HTERT RPE-1 (cell line): ENCODE results near the gene CSNK1A1.
"Not testable (repeated sequence)": the region's sequence is repeated elsewhere in the genome, so short reads cannot be mapped to it uniquely, and the experiment has no call there.

Source experiments
- in situ Hi-C: fragments of 300-500 bp; cut with MboI; formaldehyde crosslinking; loops from 4 replicates; pipeline ENCODE4 v1.14.3; 2020; ENCODE audit warnings: low sequenced_read_pairs

Gene CSNK1A1

DNA sequence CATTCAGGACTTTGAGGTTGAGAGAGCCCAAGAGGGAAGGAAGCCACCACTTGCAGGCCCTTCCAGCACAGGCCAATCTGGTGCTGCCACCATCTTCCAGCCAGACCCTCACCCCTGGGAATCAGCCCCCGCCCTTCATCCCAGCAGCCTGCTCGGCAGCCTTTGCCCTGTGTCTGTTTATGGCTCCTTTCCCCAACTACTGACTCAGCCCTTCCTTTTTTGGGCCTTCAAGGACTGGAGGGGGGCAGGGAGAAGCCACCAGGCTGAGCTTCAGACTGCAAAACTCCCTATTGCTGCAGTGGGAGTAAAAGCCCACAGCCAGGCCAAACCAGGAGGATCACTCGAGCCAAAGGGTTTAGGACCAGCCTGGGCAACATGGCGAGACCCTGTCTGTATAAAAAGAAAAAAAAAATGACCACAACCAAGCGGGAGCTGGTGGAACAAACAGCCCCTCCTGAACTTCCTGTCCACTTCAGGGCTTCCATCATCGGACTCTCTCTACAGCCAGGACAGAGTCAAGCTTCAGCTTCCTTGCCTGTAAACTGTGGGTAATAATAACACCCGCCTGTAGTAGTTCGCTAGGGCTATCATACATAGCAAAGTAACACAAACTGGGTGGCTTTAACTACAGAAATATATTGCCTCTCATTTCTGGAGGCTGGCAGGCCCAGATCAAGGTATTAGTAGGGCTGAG, 86.3 kb downstream of the CSNK1A1 start:
- in situ Hi-C loops = no loop called here

- in situ Hi-C loops = not testable (repeated sequence)
These were observed 89.3 kb downstream of the CSNK1A1 start for GRCh38 chr5:149461907-149462306.

DNA sequence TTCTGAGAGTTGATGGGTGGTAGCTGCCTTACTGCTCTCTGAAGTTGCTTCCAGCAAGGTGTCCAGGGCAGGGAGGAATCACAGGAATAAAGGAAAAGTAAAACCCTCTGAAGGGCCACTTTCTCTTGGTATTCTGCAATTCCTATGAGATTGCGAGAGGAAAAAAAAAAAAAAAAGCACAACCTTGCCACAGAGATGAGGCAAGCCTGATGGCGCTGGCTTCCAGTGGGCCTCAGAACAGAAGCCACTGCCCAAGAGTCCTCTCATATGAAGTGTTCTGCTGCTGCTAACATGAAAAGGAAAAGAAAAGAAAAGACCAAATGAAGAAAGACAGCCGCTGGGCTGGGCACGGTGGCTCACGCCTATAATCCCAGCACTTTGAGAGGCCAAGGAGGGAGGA, 91.3 kb downstream of the CSNK1A1 start:
- in situ Hi-C loops = no loop called here

DNA sequence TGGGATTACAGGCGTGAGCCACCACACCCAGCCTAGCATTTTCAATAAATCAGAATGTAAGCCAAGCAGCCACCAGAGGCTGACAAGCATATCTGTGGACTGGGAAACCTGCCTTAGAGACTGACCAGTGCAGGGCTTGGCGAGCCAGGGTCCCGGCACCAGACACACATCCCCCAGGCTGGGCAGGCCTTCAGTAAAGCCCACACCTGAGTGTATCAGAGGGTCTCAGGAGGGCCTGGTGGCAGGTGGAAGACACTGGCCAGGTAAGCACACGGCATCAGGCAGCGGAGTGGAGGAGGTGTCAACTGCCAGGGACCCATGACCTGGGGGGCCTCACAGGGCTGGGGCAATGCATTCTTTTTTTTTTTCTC, 93.9 kb downstream of the CSNK1A1 start:
- in situ Hi-C loops = no loop called here

DNA sequence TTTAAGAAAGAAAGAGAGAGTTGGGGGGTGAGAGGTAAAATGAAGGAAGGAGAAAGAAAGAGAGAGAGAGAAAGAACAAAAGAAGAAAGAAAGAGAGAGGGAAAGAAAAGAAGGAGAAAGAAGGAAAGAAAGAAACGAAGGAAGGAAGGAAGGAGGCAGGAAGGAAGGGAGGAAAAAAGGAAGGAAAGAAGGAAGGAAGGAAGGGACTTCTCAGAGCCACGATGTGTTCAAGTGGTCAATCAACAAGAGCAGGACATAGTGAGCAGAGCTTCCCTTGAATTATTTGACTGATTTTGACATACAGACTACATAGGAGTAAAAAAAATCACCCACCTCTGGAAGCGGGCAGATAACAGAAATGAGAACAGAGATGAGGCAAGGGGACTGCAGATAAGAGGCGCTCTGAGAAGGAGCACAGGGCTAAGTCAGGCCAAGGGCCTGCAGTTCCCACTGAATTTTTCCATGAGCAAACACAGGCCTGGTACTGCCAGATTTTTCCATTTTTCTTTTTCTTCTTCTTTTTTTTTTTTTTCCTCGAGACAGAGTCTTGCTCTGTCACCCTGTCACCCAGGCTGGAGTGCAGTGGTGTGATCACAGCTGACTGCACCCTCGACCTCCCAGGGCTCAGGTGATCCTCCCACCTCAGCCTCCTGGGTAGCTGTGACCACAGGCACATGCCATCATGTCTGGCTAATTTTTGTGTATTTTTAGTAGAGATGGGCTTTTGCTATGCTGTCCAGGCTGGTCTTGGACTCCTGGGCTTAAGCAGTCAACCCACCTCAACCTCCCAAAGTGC, 94.4 kb downstream of the CSNK1A1 start:
- in situ Hi-C loops = no loop called here

DNA sequence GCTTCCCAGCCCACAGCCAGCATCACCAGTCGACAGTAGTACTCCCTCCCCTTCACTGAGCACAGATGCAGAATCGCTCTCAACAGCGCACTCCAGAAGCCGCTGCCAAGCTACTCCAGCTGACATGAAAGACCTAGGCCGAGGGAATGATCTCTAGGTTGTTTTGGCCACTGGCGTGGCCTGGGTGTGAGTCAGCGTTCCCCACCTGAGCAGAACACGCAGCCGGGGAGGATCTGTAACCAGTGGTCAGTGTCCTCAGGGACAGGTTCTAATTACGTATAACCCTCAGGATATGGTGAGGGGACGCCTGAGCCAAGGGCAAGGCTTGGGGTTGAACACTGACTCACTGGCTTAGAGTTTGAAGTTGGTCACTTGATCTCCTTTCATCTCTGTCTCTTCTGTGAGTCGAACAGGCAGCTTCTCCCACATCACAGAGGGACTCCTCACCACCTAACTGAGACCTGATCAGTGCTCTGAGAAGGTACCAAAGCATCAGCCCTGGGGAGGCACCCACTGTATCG, 95.3 kb downstream of the CSNK1A1 start:
- in situ Hi-C loops = no loop called here

DNA sequence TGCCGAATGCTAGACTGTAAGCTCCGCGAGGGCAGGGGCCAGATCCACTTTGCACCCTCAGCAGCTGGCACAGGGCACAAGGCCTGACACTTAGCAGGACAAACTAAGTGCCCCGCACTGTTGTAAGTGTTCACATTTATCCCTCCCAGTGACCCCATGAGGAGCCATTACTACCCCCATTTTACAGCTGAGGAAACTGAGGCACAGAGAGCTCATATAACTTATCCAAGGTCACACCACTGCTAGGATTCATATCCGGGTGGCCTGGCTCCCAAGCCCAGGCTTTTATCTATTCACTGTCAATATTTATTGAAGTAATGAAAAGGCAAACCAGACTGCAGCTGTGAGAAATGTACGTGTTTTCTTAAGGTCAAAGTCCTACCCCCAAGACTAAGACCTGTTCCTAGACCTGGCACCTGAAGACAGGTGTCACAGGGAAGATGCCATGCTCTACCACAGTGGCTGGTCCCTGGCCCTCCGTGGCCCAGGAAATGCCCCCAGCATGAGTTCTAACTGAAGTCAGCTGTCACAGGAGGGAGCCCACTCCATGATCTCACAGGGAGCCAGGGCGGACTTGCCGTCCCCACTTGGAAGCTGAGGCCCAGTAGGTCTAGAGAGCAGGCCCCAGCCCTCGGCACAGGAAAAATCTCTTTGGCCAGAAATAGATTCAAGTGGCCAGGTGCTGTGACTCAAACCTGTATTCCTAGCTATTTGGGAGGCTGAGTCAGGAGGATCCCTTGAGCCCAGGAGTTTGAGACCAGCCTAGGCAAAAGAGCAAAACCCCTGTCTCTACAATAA, 97.4 kb downstream of the CSNK1A1 start:
- in situ Hi-C loops = no loop called here

DNA sequence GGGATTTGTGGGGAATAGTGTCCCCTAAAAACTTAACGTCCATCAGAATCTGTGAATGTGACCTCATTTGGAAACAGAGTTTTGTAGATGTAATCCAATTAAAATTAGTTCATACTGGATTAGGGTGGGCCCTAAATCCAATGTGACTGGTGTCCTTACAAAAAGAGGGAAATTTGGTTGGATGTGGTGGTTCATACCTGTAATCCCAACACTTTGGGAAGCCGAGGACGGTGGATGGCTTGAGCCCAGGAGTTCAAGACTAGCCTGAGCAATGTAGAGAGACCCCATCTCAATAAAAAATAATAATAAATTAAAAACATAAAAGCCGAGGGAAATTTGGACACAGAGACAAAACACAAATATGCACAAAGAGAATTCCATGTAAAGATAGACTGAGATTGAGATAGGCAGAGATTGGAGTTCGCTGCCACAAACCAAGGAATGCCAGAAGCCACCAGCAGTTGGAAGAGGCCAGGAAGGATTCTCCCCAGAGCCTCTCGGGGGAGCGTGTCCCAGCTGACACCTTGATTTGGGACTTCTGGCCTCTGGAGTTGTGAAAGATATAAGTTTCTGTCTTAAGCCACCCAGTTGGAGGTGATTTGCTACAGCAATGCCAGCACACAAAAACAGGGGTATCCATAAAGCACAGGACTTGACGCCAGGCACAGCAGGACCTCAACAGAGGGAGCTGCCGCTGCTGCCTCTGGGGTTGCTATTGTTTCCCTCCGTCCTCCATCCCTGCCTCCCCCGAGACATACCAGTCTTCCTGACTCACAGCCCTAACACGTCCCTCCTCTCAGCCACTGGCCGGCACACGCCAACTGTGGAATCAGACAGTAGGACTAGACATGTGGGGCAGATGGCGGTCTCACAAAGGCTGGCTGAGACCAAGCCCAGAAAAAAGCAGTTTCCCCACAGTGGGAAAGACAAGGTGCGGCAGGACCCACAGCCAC, 98.3 kb downstream of the CSNK1A1 start:
- in situ Hi-C loops = no loop called here

DNA sequence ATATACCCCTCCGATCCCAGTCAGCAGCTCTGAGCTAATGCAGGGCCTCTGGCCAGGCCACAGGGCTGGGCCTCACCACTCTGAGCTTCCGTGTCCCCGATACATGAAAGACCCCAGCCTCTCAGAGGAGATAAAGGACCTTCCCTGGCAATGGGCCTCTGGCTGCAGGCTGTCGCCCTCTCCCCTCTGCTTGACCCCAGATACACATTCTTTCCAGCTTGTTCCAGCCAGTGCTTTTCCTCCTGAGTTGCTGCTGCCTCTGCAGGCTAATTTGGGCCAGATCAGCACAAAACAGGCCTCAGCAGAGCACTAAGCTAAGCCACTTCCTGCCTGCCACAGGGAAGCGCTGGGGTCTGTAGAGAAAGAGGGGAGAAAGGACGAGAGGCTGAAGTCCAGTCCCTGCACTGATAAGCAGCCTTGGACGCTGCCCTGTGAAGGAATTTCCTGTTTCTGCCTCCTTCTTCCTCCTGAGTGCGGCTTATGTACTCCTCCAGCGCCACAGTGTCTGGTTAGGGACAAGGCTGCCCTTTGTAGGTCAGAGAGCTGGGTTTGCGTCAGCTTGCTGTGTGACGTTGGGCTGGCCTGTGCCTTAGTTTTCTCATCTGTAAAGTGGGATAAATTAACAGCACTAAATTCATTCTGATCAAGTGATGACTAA, 99.1 kb downstream of the CSNK1A1 start:
- in situ Hi-C loops = no loop called here

DNA sequence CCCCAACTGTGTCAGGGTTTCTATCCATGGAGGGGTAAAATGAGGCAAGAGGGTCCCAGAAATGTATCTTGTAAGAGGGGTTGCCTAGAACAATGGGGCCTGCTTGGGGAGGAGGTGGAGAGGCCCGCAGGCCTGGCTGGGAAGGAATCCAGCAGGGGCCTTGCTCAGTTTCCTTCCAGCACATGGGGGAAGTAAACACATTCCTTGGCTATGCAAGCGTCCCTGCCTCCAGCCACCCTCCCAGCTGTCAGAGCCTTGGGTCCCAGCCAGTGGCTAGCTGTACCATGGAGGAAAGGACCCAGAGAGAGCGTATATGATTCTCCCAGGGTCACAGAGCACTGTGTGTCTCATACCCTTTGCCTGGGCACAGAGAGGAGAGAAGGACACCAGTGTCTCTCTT, 101.0 kb downstream of the CSNK1A1 start:
- in situ Hi-C loops = no loop called here

- in situ Hi-C loops = no loop called here
These were observed 102.2 kb downstream of the CSNK1A1 start for GRCh38 chr5:149448831-149449714.

GRCh38 chr5:149448431-149448830, 102.8 kb downstream of the CSNK1A1 start:
- in situ Hi-C loops = no loop called here

DNA sequence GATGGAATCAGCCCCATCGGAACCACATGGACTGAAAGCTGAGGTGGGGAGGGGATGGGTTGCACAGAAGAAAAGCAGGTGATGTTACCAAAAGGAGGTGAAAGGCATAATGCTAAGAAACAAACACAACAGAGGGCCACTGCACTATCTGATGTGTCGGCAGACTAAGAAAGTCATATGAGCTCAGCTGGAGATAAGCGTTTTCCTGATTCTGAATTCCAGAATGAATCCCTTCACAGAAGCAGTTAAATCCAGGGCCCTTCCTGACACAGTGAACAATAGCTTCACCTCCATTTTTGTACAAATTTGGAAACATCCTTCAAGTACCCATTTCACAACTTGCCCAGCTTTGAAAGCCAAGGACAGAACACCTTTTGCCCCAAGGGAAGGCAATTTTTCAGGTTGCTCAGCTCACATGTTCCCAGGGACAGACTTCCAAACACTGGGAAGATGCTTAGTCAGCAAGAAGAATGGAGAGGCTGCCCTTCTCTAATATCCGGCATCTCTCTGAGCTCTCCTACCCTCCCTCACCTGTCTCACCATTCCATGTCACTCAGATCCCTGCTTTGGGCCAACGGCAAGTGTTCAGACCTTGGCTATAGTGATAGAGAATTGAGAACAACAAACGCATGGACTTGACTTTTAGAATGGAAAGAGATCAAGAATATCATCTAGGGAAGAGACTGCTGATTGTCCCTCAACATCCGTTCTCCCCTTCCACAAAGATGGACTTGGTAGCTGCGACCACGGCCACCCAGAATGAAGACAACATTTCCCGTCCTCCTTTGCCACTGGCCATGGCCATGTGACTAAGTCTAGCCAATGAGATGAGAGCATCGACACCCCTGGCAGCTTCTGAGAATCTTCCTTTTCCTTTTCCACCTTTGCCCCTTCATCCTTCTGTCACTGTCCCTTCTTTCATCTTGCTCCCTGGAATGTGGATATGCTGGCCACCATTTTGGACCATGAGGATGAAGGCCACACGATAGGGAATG, 103.6 kb downstream of the CSNK1A1 start:
- in situ Hi-C loops = no loop called here

- in situ Hi-C loops = not testable (repeated sequence)
These were observed 104.4 kb downstream of the CSNK1A1 start for GRCh38 chr5:149446794-149447193.

DNA sequence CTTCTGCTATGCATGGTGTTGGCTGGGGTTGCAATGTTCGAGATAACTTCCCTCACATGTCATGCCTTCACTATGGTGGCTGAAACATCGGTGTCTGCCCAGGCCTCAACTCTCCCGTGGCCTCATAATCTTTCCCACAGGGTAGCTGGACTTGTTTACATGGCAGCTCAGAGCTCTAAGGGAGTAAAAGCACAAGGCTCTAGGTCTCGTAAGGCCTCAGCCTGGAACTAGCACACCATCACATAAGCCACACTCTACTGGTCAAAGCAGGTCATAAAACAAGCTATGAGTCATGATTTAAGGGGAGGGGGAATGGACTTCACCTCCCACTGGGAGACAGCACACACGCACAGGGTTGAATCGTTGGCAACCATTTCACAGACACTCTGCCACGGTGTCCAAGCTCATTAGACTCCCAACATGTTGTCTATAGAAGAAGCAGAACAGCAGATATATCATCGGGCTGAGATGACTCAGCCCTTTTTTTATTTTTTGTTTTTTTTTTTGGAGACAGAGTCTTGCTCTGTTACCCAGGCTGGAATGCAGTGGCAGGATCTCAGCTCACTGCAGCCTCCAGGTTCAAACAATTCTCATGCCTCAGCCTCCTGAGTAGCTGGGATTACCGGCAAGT, 105.4 kb downstream of the CSNK1A1 start:
- in situ Hi-C loops = no loop called here

DNA sequence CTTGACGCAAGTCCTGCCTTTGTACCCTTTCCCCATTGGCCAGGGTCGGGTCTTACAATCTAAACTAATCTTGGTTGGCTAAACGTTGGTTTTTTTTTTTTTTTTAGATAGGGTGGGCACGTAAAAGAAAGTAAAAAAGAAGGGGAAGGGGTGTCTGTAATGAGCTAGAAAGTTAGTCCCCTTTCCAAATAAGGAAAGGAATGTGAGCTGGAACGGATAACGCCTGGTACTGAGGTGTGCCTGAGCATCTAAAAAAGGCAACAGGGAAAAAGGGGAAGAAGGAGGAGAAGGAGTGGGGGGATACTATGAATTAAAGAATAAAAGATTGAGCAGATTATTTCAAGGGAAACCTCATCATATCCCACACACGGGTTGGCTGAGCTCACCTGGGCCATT, 105.9 kb downstream of the CSNK1A1 start:
- in situ Hi-C loops = no loop called here

DNA sequence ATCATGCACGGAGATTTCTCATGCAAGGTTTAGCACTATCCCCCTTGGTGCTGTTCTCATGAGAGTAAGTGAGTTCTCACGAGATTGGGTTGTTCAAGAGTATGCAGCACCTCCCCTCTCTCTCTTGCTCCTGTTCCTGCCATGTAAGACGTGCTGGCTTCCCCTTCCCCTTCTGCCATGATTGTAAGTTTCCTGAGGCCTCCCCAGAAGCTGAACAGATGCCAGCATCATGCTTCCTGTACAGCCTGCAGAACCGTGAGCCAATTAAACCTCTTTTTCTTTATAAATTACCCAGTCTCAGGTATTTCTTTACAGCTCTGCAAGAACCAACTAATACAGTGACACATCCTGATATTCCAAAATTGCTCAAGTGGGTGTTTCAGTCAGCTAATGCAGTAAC, 106.8 kb downstream of the CSNK1A1 start:
- in situ Hi-C loops = not testable (repeated sequence)
